HL-60 (cell line): ENCODE measurements around the gene OPHN1.

ENCODE experiments used
- DNase-seq, 2 experiments: peaks; one replicate each; pipeline ENCODE4 v3.0.0-alpha.2; 2010 to 2020; ENCODE audit warnings: low read depth in 1 of 2, low spot score in 1 of 2
- H3K27ac ChIP-seq: fragments of 250-450 bp; sonication (Bioruptor Pico); replicated peaks from 2 replicates; pipeline ENCODE4 v1.5.1; 2020; ENCODE audit warnings: mild to moderate bottlenecking, moderate library complexity
- H3K27me3 ChIP-seq: fragments of 250-450 bp; sonication (Bioruptor Pico); 2 replicates; pipeline ENCODE4 v1.5.1; 2021; ENCODE audit warnings: mild to moderate bottlenecking, moderate library complexity; ENCODE audit not compliant: insufficient read depth, poor library complexity, severe bottlenecking
- H3K4me3 ChIP-seq: replicated peaks from 2 replicates; pipeline ENCODE4 v1.5.1; 2011; ENCODE audit warnings: mild to moderate bottlenecking, control low read depth, low read length; ENCODE audit not compliant: insufficient read depth
- GABPA ChIP-seq: IDR thresholded peaks from 2 replicates; pipeline ENCODE4 v1.6.1; 2012; ENCODE audit warnings: low read depth
- POLR2AphosphoS5 ChIP-seq: IDR thresholded peaks from 2 replicates; pipeline ENCODE4 v1.6.1; 2012; ENCODE audit warnings: low read depth
- SPI1 ChIP-seq: IDR thresholded peaks from 2 replicates; pipeline ENCODE4 v1.6.1; 2012; ENCODE audit warnings: low read depth, mild to moderate bottlenecking, borderline replicate concordance
- TF ChIP-seq, protein P1 (sequence below): IDR thresholded peaks from 2 replicates; pipeline ENCODE4 v1.6.1; 2012; ENCODE audit warnings: low read depth; ENCODE audit not compliant: insufficient replicate concordance
- TF ChIP-seq, protein P2 (sequence below): IDR thresholded peaks from one replicate; pipeline ENCODE4 v1.5.1; 2011; ENCODE audit warnings: low read length, control low read depth, inconsistent platforms; ENCODE audit not compliant: insufficient read depth

OPHN1 gene

DNA sequence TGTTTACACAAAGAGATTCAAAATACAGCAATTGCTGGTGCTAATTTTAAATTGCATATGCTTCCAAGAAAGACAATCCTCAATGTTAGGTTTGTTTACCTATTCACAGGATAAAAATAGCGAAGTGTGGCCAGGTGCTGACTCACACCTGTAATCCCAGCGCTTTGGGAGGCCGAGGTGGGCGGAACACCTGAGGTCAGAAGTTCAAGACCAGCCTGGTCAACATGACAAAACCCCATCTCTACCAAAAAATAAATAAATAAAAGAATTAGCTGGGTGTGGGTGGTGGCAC lies 77.7 kb downstream of the OPHN1 start:
- Histone ChIP-seq H3K27ac (no peak overlapping the region), H3K4me3 (no peak overlapping the region), H3K27me3 (no peaks in the 10 kb centered on the region)
- TF ChIP-seq, protein P1, sequence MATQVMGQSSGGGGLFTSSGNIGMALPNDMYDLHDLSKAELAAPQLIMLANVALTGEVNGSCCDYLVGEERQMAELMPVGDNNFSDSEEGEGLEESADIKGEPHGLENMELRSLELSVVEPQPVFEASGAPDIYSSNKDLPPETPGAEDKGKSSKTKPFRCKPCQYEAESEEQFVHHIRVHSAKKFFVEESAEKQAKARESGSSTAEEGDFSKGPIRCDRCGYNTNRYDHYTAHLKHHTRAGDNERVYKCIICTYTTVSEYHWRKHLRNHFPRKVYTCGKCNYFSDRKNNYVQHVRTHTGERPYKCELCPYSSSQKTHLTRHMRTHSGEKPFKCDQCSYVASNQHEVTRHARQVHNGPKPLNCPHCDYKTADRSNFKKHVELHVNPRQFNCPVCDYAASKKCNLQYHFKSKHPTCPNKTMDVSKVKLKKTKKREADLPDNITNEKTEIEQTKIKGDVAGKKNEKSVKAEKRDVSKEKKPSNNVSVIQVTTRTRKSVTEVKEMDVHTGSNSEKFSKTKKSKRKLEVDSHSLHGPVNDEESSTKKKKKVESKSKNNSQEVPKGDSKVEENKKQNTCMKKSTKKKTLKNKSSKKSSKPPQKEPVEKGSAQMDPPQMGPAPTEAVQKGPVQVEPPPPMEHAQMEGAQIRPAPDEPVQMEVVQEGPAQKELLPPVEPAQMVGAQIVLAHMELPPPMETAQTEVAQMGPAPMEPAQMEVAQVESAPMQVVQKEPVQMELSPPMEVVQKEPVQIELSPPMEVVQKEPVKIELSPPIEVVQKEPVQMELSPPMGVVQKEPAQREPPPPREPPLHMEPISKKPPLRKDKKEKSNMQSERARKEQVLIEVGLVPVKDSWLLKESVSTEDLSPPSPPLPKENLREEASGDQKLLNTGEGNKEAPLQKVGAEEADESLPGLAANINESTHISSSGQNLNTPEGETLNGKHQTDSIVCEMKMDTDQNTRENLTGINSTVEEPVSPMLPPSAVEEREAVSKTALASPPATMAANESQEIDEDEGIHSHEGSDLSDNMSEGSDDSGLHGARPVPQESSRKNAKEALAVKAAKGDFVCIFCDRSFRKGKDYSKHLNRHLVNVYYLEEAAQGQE = no peak
- TF ChIP-seq POLR2AphosphoS5 = no peak
- no peak for TF ChIP-seq SPI1
- no peak for TF ChIP-seq GABPA
- TF ChIP-seq, protein P2, sequence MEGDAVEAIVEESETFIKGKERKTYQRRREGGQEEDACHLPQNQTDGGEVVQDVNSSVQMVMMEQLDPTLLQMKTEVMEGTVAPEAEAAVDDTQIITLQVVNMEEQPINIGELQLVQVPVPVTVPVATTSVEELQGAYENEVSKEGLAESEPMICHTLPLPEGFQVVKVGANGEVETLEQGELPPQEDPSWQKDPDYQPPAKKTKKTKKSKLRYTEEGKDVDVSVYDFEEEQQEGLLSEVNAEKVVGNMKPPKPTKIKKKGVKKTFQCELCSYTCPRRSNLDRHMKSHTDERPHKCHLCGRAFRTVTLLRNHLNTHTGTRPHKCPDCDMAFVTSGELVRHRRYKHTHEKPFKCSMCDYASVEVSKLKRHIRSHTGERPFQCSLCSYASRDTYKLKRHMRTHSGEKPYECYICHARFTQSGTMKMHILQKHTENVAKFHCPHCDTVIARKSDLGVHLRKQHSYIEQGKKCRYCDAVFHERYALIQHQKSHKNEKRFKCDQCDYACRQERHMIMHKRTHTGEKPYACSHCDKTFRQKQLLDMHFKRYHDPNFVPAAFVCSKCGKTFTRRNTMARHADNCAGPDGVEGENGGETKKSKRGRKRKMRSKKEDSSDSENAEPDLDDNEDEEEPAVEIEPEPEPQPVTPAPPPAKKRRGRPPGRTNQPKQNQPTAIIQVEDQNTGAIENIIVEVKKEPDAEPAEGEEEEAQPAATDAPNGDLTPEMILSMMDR = no peak
- DNase-seq = no peak

DNA sequence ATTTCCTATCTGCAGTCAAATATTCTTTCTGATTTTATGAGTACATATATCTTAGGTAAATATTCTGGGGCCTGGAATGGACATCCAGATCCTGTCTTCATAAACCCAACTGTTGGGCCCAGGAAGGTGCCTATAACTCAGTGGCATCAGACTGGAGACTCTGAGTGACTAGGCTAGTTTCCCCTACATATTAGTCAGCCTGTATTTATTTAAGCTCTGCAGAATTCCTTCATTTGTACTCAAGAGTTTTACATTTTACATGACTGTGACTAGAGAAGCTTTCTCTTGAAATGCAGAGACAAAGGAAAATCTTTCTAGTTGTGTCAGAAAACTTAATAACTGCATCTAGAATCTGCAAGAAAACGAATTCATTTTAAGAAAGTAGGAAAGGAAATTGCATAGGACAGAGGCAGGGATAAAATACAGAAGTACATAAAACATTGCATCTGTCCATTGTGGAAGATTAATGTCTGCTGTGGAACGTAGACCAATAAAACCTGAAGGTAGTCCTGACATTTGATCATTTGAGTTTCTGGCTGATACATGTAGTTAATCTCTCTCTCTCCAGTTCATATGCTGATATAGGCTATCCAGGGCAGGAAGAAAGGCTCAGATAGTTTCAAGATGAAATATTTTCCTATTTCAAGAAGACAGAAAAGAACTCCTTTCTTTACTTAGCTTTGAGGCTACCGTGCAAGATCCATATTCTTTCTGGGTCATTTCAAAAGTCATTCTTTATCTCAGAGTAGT lies 78.2 kb downstream of the OPHN1 start:
- DNase-seq = no peak
- Histone ChIP-seq H3K4me3 (no peak overlapping the region), H3K27me3 (no peaks in the 10 kb centered on the region), H3K27ac (no peak overlapping the region)
- TF ChIP-seq, protein P2 = no peak
- TF ChIP-seq, protein P1 = no peak
- TF ChIP-seq GABPA = no peak
- TF ChIP-seq POLR2AphosphoS5 = no peak

DNA sequence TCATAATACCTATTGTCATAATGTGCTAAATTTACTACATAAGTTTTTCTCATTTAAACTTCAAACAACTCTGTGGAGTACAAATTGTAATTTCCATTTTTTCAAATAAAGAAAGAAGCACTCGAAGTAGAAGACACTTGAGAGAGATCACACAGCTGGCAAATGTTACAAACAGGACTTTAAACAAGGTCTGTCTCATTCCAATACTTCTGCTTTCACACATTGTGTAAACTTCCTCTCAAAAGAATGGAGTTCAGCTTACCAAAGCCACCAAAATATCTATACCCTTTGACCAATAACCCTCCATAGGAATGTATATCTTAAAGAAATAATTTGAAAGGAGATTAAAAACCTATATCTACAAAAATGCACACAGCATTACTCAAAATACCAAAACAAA lies 88.3 kb downstream of the OPHN1 start:
- TF ChIP-seq GABPA = no peak
- TF ChIP-seq SPI1 = no peak
- TF ChIP-seq, protein P1 = no peak
- no peak overlapping the region for H3K27ac ChIP-seq
- DNase-seq = peak in 1 of 2 experiments; percentile 1
- H3K4me3 ChIP-seq = no peak overlapping the region
- H3K27me3 ChIP-seq = no peaks in the 10 kb centered on the region
